ENCODE measurements around the gene USH2A.
"Not testable (repeated sequence)": the region's sequence is repeated elsewhere in the genome, so short reads cannot be mapped to it uniquely, and the experiment has no call there.

The USH2A gene

GRCh38 chr1:216193839-216194443, 229.3 kb downstream of the USH2A start:
- no peak for DNase-seq

DNA sequence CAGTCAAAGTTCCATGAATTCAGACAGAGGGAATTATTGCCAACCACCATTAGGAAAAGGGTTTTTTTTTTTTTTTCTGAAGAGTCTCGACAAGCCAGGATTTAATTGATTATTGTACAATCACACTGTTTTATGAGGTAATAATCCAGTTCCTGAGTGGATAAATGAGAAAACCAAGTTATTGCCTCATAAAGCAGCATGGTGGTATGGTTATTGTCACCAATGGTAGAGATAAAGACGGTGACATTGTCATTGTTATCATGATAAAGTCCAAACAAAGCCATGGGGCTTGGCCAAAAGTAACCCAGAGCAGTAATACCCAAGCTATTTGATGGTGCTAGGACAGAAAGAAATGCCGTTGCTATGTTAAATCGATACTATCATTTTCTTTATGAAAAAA, 232.8 kb downstream of the USH2A start:
- DNase-seq, result no peak

DNA sequence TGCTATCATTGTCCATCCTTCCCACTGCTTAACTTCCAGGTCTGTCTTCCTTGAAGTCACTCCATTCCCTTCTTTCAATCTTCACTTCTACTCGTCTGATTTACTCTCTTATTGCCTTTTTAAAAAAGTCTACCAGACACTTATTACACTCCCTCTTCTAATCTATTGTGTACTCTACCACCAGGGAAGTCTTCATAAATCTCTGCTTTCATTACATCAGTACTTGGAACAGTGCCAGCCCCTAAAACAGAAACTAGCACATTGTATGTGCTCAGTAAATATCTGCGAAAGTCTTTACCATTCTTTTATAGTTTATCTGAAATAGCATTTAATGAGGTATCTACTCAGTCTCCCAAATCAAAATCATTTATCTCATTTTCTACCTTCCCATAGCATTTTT, 236.4 kb downstream of the USH2A start:
- no peak for DNase-seq

GRCh38 chr1:216186141-216186540, 237.1 kb downstream of the USH2A start:
- DNase-seq, result no peak

- DNase-seq, result no peak
Measured at GRCh38 chr1:216184126-216184680, 239.0 kb downstream of the USH2A start.

- no peak for DNase-seq
Measured at GRCh38 chr1:216183454-216183853, 239.8 kb downstream of the USH2A start.

DNA sequence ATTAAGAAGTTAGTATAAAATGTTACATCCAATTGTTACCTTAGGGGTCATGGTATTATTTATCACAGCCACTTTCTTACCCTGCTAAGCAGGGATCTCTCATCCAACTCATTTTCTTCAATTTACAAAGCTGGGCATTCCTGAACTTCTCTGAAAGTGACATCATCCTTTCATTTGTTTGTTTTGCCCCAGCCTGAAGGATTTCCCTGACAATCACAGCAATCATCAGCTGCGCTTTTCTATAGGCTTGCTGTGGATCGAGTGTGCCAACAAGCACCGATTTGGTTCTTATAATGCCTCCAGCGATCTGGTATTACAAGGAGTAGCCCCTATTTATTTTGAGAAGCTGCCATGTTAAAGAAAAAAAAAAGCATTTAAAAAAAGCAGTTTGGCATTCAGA, 240.2 kb downstream of the USH2A start:
- DNase-seq, result peak; percentile 84

GRCh38 chr1:216181590-216181989, 241.7 kb downstream of the USH2A start:
- no peak for DNase-seq

- DNase-seq, result no peak
Measured at GRCh38 chr1:216178281-216178680, 245.0 kb downstream of the USH2A start.

- no peak for DNase-seq
Measured at GRCh38 chr1:216176970-216177369, 246.3 kb downstream of the USH2A start.

GRCh38 chr1:216175714-216176113, 247.5 kb downstream of the USH2A start:
- no peak for DNase-seq

- no peak for DNase-seq
Measured at GRCh38 chr1:216173376-216173995, 249.8 kb downstream of the USH2A start.

- no peak for DNase-seq
Measured at GRCh38 chr1:216169351-216169750, 253.9 kb downstream of the USH2A start.

DNA sequence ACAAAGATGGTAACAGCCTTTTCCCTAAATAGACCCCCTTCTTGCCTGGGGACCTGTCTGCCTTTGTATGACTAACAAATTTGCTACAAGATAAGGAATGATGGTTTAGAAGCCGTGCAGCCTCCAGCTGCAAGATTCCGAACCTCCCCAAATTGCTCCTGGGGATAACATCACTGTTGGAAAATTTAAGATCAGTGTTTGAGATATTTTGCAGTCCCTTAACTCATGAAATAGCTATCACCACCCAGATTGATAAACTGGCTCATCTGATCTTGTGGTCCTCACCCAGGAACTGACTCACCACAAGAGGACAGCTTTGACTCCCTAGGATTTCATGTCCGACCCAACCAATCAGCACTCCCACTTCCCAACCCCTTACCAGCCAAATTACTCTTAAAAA, 254.7 kb downstream of the USH2A start:
- no peak for DNase-seq

- no peak for DNase-seq
Measured at GRCh38 chr1:216154063-216154462, 269.2 kb downstream of the USH2A start.

DNA sequence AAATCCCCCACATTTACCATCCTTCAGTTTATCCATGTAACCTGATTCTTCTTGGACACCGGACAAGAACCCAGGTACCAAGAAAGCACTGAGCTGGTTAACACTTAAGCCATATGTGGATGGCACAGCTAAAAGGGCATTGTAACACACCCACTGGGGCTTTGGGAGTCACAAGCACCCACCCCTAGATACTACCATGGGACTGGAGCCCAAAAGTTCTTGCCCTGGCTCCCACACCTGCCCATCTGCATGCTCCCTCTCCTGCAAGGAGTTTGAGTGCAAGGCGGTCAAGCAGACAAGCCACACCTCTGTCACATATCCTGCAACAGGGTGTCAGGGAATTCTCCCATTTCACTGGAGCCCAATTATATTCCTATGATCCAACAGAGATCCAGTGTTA, 270.1 kb downstream of the USH2A start:
- no peak for DNase-seq

DNA sequence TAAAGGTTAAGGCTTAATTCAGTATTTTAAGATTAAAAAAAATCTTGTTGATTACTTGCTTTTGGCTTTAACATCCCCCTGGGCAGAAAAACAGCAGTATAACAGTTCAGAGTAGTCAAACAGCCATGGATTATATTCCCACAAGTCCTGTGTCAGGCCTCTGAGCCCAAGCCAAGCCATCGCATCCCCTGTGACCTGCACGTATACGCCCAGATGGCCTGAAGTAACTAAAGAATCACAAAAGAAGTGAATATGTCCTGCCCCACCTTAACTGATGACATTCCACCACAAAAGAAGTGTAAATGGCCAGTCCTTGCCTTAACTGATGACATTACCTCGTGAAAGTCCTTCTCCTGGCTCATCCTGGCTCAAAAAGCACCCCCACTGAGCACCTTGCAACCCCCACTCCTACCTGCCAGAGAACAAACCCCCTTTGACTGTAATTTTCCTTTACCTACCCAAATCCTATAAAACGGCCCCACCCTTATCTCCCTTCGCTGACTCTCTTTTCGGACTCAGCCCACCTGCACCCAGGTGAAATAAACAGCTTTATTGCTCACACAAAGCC, 277.7 kb downstream of the USH2A start:
- not testable (repeated sequence) for DNase-seq

- no peak for DNase-seq
Measured at GRCh38 chr1:216144661-216145450, 278.4 kb downstream of the USH2A start.

- no peak for DNase-seq
Measured at GRCh38 chr1:216142921-216143320, 280.3 kb downstream of the USH2A start.

- DNase-seq, result no peak
Measured at GRCh38 chr1:216140730-216141524, 282.3 kb downstream of the USH2A start.

- no peak for DNase-seq
Measured at GRCh38 chr1:216124192-216124781, 299.0 kb downstream of the USH2A start.
